Measurements from ENCODE around the gene PLEKHM1.

The PLEKHM1 gene

GRCh38 chr17:45427181-45427835, 63.2 kb downstream of the PLEKHM1 start:
- DNase-seq (ENCODE audit: low read depth in 1 of 2, low spot score in 1 of 2), result no peak

DNA sequence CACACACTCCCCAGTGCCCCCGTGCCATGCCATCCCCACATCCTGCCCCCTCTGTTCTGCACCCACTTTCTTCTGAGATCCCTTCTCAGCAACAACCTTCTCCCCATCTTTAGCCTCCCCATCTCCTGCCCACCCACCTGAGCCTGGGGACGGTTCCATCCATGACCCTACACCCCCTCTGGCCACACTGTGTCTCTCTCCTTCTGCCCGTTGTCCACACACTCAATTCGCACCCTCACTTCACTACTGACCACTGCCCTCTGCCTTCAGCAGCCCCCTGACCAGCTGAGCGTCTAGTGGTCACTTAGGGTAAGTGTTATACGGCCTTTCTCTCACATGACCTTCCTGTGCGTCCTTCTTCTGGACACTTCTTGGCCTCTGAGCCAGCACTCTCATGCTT, 64.0 kb downstream of the PLEKHM1 start:
- DNase-seq (ENCODE audit: low read depth in 1 of 2, low spot score in 1 of 2), result no peak

DNA sequence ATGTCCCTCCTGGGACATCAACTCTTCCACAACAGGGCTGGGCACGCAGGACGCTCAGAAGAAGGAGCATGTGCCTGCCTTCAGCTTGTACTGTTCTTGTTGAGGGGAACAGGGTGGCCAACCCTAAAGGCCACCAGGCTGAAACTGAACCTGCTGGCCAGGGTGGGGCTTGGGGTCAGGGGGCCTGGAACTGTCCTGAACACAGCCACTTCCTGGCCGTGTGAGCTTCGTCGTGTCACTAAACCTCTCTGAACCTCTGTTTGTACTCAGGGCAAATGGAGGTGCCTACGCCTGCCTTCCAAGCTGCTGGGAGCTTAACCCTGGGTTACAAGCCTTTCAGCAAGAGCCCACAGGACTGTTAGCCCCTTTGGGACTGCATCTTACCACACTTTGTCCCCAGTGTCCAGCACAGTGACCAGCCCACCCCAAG, 64.5 kb downstream of the PLEKHM1 start:
- DNase-seq (ENCODE audit: low read depth in 1 of 2, low spot score in 1 of 2), result no peak

DNA sequence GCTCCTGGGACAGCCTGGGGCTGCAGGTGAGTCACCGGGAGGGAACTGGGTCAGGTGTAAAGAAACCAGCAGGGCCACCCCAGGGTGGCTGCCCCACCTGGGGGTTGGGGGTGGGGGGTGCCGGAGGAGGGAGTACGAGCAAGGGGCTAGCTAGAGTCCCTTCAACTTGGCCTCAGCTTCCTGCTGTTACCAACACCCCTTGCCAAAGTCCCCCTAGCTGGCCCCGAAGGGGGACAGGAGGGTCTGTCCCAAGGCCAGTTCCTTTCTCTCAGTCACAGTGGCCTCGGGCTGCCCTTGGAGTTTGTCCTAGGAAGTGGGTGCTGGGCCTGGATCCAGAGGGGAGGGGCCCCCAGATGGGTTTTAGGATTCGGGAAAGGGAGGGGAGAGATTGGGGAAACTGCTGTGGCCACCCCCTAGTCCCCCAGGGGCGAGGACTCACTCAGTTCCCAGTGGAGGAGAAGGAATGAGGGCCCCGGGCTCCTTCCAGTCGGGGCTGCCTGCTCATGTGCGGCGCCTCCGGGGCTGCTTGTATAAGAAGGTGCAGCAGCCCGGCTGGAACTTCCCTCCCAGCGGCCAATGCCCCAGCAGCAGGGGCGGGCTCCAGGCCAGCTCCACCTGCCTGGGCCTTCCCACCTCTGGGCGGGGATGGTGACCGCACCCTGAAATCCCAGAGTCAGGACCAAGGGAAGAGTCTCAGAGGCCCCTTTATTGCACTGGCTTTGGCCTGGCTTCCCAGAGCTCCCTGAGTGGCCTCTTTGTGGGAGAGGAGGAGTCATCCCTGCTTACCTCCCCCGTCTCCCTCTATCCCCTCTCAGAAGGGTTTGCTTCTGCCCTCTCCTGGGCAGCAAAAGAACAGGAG, 65.2 kb downstream of the PLEKHM1 start:
- no peak for DNase-seq (ENCODE audit: low read depth in 1 of 2, low spot score in 1 of 2)

GRCh38 chr17:45424769-45425124, 65.8 kb downstream of the PLEKHM1 start:
- no peak for DNase-seq (ENCODE audit: low read depth in 1 of 2, low spot score in 1 of 2)

- no peak for DNase-seq (ENCODE audit: low read depth in 1 of 2, low spot score in 1 of 2)
Observed at GRCh38 chr17:45423975-45424335, 66.6 kb downstream of the PLEKHM1 start.

DNA sequence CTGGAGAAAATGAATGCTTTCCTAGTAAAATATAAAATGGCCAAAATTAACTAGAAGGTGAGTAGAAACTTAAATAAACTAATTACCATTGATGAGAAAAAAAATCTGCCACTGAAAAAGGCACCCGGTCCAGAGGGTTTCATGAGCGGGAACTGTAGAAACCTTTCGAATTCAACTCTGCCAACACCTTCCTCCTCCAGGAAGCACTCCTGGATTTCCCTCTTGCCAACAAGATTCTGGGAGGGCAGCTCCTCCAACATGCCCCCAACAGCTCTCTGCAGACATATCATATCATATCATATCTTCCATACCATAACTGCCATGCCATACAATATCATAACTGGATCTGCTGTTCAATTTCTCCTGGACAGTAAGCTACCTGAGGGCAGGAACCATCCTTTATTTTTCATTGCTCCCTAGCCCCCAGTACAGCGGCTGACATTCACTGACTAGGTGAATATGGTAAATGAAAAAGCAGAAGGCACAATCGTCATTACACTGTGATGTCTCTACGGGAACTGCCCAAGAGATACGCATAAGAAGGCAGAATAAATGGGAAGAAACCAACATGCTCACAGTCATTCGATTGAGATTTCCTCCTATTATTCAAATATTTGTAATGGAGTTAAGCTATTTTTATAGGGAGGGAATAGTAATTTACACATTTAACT, 67.1 kb downstream of the PLEKHM1 start:
- no peak for DNase-seq (ENCODE audit: low read depth in 1 of 2, low spot score in 1 of 2)

DNA sequence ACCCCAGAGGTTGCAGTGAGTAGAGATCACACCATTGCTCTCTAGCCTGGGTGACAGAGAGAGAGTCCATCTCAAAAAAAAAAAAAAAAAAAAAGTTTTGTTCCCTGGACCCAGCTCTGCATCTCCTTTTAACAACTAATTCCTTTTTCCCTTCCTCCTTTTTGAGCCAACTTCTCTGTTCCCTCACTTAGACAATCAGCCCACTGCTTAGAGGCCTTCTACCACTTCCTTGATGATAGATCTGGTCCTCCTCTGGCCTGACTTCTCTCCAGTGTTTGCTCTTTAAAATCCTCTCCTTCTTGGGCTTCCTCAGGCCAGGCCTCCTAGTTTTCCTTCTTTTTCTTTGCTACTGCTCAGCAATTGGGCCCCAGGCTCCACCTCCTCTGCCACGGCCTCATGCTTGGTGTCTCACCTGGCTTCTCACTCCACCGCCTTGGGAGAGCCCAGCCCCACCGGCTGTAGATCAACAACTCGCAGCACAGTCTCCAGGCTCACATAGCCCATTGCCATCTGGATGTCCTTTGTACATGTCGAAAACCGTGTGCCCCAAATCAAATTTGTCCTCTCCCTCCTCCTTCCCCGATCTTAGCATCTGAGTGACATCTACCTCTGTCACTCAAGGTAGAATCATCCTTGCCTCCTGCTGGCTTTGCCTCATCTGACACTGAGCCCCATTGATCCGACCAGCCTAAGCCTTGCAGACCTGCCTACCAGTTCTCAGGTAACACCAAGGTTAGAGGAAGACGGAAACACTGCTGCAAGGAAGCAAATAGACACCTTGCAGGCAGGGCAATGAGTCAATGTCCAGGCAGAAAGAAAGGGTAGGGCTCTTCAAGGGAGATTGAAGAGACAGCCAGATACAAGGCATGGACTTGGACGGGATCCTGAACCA, 75.3 kb downstream of the PLEKHM1 start:
- DNase-seq (ENCODE audit: low read depth in 1 of 2, low spot score in 1 of 2), result no peak

- DNase-seq (ENCODE audit: low read depth in 1 of 2, low spot score in 1 of 2), result no peak
Observed at GRCh38 chr17:45413498-45413923, 77.0 kb downstream of the PLEKHM1 start.

DNA sequence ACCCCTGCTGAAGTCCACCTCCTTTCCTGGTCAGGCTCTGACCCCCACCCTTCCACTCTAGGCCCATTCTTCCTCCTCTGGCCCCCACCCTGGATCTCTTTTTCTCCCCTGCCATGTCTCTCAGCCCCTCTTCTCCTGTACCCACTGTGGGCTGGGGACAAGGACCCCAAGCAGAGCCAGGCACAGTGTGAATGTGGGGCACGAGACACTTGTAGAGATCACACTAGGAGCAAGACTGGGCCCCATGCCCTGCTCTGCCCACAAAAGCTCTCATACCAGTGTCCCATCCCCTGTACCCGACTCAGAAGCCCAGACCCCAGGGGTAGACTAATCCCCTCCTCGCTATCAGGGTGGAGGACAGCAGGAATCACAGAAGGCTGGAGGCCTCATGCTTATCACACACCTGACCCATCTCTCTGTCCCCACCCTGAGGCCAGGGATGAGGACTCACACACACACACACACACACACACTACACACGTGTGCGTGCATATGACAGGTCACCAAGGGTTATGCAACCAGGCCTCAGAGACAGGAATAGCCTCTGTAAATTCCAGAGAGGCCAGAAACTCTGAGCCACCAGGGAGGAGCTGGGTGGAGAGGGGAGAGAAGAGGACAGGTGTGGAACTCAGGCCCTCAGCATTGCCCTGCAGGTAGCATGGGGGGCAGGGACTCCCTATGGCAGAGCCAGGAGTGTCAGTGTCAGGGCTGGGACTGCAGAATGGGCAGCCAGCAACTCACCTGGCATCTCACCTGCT, 79.0 kb downstream of the PLEKHM1 start:
- no peak for DNase-seq (ENCODE audit: low read depth in 1 of 2, low spot score in 1 of 2)

DNA sequence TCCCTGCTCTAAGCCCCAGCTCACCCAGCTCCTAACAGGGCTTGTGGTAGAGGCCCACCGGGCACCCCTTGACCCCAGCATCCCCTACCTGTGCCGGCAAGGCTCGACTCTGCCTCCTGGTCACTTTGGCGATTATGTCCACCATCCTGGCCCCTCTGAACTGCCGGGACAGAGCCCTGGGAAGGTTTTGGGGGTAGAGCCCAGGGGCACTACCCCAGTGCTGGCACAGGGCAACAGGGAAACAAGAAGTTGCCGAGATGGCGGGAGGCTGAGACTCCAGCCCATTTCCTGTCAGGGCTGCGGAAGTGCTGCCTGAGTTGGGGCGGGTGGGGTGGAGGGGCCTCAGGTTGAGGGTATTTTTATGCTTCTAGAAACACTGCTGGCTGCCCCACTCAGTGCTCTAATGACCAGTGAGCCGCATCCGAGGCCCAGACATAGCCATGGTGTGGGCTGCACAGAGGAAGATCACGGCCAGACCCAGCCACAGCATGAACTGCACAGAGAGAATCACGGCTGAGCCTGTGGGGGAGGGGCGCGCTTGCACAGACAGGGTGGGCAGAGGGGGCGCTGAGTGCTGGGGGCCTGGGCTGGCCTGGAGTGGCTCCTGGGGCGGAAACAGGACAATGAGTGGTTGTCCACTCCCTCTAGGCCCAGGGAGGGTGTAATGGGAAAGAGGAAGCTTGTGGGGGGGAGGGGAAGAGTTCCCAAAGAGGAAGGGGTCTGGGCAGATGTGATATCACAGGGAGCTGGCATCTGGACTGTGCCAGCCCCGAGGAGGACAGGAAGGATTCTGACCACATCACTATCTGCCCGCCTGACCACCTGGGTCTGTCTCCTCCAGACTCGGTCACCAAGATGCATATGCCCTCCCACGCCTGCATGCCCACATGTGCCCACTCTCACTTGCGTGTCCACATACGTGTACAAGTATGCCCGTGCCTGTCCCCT, 80.1 kb downstream of the PLEKHM1 start:
- DNase-seq (ENCODE audit: low read depth in 1 of 2, low spot score in 1 of 2), result peak; percentile 34 to 42

DNA sequence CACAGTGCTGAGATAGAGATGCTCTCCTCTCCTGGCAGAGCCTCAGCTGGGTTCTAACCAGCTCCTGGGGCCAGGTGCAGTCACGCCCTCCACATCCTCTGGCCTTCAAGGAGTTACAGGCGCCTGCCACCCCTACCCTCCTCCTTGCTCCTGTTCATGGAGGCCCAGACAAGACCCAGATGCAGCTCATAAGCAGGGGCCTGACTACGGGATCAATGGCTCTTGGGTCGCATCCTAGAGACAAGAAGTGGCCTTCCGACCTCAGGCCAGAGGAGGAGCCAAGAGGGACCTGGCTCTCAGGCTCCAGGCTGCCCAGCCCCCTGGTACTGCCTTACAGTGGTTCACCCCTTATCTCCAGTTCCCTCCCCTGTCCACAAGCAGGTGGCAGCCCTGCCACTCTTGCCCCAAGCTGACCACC, 80.9 kb downstream of the PLEKHM1 start:
- no peak for DNase-seq (ENCODE audit: low read depth in 1 of 2, low spot score in 1 of 2)

GRCh38 chr17:45408611-45409421, 81.7 kb downstream of the PLEKHM1 start:
- no peak for DNase-seq (ENCODE audit: low read depth in 1 of 2, low spot score in 1 of 2)

GRCh38 chr17:45406107-45406506, 84.4 kb downstream of the PLEKHM1 start:
- DNase-seq (ENCODE audit: low read depth in 1 of 2, low spot score in 1 of 2), result no peak

DNA sequence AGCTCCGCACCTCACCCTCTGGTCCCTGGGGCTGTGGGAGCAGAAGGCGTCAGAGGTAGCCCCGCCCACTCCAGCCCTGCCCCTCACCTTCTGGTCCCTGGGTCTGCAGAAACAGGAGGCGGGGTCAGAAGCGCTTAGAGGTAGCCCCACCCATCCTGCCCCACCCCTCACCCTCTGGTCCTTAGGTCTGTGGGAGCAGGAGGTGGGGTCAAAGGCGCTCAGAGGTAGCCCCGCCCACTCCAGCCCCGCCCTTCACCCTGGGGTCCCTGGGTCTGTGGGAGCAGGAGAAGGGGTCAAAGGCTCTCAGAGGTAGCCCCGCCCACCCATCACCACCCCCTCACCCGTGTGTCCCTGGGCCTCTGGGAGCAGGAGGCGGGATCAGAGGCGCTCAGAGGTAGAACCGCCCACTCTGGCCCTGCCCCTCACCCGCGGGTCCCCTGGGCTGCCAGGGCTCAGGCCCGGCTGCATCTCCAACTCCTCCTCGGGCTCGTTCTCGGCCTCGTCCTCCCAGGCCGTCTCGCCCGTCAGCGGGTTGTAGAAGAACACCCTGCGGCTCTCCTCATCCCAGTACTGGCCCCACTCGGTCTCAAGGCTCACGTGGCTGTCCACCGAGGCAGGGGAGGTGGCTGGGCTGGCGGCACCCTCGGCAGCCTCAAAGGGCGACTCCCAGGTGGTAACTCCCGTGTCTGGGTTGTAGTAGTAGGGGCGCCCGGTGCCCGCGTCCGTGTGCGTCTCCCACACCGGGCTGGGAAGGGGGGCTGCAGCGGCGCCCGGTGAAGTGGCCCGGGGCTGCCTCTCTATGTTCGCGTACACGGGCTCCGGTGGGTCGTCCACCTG, 85.1 kb downstream of the PLEKHM1 start:
- DNase-seq (ENCODE audit: low read depth in 1 of 2, low spot score in 1 of 2), result no peak

GRCh38 chr17:45404870-45405249, 85.7 kb downstream of the PLEKHM1 start:
- DNase-seq (ENCODE audit: low read depth in 1 of 2, low spot score in 1 of 2), result no peak

DNA sequence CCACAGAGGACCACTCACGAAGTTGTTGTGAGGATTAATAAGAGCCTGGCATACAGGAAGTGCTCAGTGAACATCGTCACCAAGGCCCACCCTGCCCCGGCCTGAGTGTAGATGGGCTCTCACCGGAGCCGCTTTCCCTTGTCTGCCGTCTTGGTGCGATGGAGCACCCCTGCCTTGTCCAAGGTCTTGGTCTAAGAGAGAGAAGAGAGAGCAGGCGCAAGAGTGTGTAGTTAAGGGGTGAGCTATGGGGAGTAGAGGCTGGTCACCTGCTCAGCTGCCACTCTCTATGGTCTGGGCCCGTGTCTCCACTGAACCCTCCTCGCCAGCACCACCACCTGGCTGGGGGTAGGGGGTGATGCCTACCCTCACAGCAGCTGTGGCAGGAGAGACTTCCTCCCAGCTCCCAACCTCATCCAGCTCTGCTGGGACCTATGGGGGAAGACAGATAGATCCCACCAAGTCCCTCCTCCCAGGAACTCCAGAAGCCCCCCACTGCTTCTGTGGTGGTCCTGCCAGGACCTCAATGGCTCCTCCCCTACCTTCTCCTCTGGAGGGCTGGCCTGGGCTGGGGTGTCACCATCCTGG, 86.5 kb downstream of the PLEKHM1 start:
- no peak for DNase-seq (ENCODE audit: low read depth in 1 of 2, low spot score in 1 of 2)
